GM18499 (cell line): ENCODE data around the gene PJVK.
"Not testable (repeated sequence)": the region's sequence is repeated elsewhere in the genome, so short reads cannot be mapped to it uniquely, and the experiment has no call there.

Experiments used
- ATAC-seq: cut with Tn5 transposase; IDR thresholded peaks from one replicate; pipeline ENCODE4 v1.9.1; 2021; ENCODE audit warnings: moderate number of reproducible peaks; ENCODE audit not compliant: insufficient read depth, unreplicated experiment

The PJVK gene

DNA sequence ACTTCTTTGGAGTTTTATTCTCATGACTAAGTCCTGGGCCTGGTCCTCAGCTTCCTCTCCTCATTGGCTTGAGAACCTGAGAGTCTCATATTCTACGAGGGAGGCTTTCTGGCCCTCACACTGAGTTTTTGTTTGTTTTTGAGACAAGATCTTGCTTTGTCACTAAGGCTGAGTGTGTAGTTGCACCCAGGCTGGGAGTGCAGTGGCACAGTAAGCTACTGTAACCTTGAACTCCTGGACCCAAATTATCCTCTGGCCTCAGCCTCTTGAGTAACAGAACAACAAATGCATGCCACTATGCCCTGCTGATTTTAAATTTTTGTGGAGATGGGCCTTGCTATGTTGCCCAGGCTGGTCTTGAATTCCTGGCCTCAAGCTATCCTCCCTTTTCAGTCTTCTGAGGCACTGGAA lies 22.8 kb upstream of the PJVK start:
- ATAC-seq, result no peak

DNA sequence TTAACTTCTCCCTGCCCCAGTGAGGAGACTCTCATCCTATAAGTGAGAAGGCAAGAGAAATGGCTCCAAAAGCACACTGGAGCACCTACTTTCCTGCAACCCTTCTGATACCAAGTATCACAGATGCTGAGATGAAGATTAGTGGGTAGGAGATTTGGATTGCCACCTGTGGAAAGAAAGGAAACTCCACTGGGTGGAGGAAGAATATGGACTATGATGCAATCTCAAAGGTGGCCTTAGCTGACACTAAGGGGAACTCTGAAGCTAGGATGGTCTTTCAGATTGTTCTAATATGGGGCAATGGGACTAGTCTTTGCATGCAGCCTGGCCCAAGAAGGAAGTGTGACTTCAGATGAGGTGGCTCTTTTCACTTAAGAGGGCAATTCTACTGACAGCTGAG lies 21.8 kb upstream of the PJVK start:
- ATAC-seq, result no peak

DNA sequence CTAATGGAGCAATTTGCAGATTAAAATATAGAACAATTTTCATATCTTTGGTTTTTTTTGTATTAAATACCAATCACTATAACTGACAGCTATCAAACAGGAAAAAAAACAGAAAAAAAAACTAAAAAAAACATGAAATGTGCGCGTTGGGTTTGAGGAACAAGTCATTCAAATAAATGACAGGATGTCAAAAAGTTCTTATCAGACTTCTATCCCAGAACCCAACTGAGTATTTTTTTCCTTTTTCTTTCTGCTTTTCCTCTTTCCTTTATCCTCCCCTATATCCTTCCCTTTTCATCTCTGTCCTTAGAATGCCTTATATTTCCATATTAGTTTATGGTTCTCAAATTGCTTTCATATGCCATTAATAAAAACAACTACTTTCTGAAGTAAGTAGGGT lies 14.5 kb upstream of the PJVK start:
- ATAC-seq, result no peak

DNA sequence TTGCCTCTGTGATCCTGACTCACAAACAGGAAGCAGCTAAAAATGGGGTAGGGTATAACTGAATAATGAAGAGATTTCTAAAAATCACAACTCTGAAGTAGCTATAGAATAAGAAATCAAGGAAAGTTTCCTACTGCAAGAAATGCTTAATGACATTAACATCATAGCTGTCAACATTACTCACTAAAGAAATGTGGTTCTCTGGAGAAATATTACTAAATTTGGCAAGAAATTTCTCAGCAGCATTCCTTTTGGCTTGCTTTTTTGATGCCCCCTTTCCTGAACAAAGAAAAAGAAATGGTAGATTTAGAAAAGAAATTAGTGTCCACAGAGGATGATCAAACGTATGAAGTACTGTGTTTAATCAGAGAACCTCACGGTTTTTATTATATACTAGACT lies 9.8 kb upstream of the PJVK start:
- ATAC-seq, result no peak

DNA sequence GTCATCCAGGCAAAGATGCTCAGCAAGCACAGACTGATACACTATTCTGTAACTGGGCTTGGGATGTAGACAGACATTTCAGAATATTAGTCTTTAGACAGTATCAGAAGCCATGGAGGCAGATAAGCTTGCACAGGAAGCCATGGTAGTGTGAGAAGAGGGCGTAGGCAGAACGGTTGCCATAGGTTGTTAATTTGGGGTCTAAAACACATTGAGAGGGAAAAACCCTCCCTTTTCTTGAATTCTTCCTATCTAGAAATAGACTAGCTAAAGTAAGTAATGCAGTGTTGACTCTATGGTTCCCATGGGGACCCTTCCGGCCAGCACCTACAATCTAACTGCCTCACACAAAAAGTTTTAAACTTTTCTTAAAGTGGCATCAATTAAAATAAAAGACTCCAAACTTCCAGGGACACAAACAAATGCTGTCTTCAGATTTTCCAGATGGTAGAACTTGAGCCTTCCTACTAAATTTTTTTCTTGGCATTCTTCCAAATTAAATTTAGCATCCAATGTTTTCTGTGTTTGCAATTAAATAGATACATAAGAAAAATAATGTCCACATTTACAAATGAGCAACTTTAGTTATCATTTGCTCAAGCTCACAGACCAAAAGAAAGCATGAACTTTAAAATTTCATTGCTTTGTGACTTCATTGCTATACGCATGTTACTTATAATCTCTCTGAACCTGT lies 2.1 kb upstream of the PJVK start:
- no peak for ATAC-seq

DNA sequence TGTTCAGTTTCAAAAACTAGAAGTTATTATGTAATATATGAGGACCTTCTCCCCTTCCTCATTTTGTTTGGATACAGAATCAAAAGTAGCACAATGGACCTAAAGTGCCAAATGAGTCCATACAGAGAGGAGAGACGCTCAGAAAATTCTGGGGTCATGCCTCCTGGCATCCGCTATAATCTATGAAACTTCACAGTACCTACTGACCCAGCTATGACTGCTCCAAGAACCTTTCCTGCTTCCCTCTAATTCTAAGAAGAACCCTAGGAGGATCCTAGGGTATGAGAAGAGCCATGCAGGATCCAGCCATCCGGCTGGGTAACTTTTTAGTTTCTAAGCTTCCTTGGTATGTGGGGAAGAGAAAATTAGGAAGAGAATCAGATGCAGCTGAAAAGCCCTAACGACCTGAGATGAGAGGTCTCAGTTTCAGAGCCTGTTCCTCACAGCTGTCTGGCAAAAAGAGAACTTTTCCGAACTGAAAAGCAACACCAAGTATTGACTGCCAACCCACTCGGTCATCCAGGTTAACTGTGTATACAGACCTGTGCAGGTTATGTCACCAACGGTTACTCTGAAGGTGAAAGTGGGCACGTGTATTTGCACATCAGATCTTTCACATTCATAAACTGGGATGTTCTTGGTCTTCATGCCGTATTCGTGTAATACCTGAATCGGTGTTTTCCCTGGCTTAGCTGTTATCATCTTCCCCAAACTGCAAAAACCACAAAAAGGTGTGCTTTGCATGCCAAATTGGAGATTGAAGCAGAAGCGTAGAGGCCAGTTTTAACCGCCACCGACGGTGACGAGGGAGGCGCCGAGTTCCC lies 1.3 kb upstream of the PJVK start:
- no peak for ATAC-seq

DNA sequence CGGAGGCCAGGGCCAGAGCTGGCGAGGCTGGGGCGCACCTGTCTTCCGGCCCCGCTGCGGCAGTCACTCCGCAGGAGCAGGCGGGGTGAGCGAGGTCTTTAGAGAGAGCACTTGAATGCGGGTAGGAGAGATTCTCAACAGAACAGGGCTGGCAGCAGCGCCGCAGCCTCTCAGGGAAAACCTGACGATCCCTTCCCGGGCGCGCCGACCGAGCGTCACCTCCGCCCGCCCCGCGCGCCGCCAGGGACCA lies 729 bp upstream of the PJVK start:
- ATAC-seq, result peak; percentile 28

DNA sequence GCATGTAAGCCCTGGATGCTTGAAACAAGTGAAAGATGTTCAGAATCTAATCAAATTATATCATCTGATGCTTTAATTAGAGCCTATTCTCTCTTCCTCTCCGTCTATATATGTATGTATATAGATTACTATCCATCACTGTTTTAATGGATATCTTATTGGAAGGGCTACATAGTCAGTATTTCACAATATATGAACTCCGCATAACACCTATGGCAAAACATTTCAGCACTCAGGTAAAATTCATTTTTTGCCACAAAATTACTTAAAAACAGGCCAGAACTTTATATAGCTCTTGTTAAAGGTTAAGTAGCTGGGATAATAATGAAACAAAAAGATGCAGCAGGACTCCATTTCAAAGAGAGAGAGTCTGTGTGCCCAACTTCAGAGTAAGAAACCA lies 1.2 kb downstream of the PJVK start:
- no peak for ATAC-seq

DNA sequence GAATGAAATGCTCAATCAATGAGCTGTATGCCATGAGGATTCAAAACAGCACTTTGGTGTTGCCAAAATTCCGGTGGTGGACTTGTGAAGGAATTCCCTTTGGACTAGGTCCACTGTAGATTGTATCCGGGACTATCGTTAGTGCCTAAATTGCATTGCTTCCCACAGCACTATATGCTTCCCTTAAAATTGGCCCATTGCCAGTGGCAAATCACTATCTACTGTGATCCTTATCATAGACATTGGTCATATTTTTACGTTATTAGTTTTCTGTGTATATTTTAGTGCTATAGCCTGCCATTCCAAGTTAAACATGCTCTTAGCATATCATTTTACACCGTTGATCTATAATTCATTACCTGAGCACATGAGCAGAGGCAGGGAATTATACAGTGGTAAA lies 1.7 kb downstream of the PJVK start:
- ATAC-seq, result no peak

DNA sequence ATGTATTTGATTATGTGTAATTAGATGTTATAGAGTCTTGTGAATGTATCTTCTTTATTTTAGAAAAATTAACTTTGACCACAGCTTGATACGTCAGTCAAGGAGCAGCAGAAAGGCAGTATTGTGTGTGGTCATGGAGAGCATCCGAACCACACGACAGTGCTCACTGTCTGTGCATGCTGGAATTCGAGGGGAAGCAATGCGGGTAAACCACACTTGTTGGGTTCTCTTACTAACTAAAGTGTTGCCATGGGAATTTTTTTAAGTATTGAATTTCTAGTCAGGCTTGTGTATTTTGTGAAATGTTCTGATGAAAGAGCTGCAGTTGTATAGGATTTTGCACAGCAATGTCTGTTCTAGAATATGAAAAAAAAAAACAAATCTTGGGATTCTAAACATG lies 4.8 kb downstream of the PJVK start:
- no peak for ATAC-seq

DNA sequence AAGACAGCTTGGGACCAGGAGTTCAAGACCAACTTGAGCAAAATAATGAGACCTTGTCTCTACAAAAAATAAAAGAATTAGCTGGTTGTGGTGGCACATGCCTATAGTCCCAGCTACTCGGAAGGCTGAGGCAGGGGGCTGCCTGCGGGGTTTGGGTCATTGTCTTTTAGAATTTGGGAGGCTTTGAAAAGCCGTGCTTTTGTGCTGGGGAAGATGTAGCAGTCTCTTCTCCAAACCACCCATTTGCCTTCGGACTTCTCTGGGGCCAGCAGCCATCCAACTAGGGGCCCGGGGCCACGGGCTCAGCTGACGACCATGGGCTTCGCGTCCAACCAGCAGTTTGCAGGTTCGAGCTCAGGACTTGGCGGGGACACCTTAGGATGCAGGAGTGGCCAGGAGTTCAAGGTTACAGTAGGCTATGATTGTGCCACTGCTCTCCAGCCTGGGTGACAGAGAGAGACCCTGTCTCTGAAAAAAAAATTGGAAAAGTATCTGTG lies 6.3 kb downstream of the PJVK start:
- no peak for ATAC-seq

DNA sequence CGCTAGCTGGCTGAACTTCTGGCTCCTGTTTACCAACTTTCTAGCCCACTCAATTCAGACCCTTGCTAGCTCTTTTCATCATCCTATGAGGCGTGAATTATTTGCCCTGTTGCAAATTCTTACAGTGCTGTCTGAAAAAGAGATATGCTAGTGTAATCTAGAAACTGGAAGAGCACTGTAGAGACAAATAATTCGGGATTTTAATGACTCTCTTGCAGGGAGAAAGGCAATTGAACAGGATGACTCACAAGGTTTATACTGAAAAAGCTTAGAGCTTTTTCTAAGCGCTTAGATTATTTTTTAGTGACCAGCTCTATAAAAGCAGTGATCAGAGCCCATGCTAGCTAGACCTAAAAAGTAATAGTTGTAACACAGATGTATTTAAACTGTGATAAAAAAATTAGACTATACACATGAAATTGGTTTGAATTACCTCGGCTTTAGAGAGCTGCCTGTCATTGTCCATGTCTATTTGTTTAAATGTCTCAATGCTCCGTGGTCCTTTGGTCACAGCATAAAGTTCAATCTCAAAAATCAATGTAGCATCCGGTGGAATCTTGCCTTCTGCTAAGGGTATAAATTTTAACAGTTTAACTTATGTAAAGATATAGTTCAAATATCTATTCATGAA lies 18.2 kb downstream of the PJVK start:
- ATAC-seq, result no peak

DNA sequence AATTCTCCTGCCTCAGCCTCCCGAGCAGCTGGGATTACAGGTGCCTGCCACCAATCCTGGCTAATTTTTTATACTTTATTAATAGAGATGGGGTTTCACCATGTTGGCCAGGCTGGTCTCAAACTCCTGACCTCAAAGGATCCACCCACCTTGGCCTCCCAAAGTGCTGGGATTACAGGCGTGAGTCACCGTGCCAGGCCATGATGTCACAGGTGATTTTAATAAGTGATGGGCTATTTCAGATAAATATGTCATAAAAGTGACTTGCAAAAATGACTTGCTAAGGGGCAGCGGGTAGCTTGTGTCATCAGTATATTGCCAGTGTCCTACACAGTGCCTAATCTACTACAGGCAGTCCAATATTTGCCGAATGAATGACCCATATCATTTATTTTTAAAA lies 20.1 kb downstream of the PJVK start:
- not testable (repeated sequence) for ATAC-seq

DNA sequence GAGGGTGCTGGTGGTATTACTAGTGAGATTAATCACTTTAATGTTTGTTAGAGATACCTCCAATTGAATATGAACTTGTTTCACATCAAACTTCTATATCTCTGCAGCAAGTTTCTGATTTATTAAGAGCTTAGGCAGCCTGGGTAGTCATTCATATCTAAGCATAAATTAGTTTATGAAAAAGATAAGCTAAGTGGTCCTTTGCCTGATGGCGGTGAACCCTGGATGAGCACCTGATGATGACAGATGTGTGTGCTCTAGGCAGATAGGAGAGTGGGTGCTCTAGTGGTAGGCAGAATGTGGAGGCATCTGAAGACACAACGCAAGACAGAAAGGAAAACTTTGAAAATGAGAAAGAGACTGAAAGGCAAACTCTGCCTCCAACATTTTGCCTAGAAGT lies 22.2 kb downstream of the PJVK start:
- ATAC-seq, result no peak

DNA sequence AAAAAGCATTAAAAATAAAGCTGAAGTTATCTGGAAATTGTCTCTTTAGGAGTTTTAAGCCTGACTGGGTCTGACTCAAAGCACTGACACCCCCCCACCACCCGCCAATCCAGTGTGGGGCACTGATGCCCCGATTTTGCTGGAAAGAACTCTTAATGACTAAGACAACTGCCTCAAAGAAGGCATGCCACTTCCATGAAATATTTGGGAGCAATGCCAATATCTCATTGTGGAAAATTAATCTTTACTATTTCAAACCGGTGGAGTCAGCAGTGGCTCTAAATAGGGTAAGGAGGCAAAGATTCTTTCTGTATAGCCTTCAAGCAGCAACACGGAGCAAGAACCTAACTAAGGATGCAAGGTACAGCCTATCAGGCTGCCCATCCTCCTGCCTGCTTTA lies 22.8 kb downstream of the PJVK start:
- ATAC-seq, result no peak

DNA sequence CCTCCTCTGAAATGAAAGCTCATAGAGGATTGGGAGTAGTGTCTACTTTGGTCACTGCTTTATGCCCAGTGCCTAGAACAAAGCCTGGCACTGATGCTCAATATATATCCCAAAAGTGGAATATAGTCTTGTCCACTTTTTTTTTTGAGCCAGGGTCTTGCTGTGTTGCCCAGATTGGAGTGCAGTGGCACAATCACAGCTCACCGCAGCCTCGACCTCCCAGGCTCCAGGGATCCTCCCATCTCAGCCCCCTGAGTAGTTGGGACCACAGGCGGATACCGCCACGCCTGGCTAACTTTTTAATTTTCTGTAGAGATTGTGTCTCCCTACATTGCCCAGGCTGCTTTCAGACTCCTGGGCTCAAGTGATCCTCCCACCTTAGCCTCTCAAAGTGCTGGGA lies 23.4 kb downstream of the PJVK start:
- no peak for ATAC-seq

DNA sequence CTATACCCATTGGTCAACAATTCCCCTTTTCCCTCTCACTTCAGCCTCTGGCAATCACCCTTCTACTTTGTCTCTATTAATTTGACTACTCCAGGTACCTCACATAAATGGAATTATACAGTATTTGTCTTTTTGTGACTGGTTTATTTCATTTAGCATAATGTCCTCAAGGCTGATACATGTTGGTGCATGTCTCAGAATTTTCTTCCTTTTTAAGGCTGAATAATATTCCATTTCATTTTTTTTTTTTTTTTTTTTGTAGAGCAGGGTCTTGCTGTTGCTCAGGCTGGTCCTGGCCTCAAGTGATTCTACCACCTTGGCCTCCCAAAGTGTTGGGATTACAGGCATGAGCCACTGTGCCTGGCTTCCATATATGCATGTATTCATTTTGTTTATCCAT lies 25.3 kb downstream of the PJVK start:
- ATAC-seq, result no peak

DNA sequence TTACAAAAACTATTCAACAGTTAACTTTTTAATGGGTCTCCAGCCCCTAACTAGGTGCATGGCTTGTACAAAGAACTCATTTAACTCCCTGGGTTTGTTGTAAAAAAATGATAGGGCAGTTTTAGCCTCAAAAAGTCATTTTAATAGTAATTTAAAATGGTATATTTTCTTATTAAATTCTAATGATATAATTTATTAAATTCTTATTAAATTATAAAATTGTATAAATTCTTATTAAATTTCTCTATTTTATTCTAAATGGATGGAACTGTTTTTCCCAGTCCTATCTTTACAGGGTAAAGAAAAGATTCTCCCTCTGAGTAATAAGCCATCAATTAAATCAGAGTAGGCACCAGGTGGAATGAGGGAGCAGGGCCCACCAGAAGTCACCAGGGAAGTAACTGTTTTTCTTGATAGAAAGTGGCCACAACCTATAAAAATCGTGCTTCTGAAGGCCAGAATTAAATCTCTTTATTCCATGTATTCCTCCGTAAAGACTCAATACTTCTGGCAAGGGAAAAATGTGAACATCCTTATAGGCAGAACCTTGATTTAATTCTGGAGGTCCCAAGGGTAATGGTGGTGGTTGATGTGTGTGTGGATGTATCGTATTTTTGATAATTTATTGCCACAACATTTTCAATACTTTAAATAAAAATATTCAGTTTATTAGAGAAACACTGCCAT lies 26.4 kb downstream of the PJVK start:
- no peak for ATAC-seq

DNA sequence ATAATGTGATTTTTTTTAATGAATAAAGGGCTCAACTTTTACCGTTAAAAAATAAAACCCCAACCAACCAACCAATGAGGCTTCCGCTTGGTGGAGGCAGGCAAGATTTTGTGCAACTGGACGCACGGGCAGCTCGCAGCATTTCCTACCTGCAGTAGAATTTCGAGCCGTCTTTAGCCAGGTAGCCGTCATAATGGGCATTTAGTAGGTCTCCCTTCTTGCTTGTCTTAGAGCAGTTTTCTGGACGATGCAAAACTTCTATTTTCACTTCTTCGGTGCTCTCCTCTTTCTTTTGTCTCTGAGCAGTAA lies 26.9 kb downstream of the PJVK start:
- ATAC-seq, result no peak

DNA sequence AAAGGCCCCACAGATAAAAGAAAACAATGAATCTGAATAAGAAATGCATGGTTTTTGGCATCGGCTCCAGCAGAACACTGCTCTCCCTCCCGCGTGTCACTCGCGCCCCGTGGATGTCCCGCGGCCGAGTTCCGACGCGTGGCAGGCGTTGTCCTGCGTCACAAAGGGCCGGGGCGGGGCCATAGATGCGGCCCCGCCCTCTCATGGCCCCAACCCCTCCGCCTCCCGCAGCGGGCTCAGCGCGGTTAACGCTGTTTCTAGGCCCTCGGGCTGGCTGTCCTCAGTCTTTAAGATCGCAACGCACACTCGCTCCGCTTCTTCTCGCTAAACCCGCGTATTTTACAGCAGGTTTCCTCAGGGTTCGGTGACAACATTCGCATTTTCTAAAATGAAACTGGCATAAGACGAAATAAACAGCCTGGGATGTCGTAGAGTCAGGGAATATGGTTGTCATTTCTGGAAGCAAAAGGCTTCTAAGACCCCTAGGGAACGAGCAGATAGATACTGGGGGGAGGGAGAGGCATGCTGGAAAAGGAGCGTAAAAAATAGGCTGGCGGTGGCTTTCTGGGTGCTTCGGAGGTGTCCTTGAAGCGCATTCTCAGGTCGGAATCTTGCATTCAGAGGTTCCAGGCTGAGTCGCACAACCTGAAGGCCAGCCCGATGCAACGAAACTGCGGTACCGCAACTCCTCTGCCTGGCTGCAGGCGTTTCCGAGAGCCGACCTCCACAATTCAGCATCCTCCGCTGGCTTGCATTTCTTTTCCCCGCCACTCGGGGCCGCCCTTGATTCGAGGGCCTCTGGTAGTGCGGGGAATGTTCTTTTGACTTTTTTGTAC lies 27.5 kb downstream of the PJVK start, which contains the start of gene FKBP7:
Gene FKBP7, minus strand, starts transcription at position 162 of the 836 bp plus-strand sequence. Its CDS starts 101 bp downstream, at position 61.
- no peak for ATAC-seq
